IMR-90 (cell line): ENCODE measurements around the gene SPATA3.

Experiments
- CEBPB ChIP-seq: IDR thresholded peaks from 2 replicates; pipeline ENCODE4 v1.6.1; 2012; ENCODE audit warnings: low read depth, low read length, improper control_type of control experiment
- FOS ChIP-seq: fragments of 150-350 bp; IDR thresholded peaks from 2 replicates; pipeline ENCODE4 v1.6.1; 2016; ENCODE audit warnings: low read depth, low read length
- MAFK ChIP-seq: IDR thresholded peaks from 2 replicates; pipeline ENCODE4 v1.6.1; 2012; ENCODE audit warnings: low read depth, low read length, improper control_type of control experiment
- POLR2A ChIP-seq: IDR thresholded peaks from 2 replicates; pipeline ENCODE4 v1.6.1; 2012; ENCODE audit warnings: mild to moderate bottlenecking, low read depth, low read length
- RAD21 ChIP-seq: IDR thresholded peaks from 2 replicates; pipeline ENCODE4 v1.6.1; 2012; ENCODE audit warnings: low read length, improper control_type of control experiment
- SMC3 ChIP-seq: fragments of 150-350 bp; IDR thresholded peaks from 2 replicates; pipeline ENCODE4 v1.6.1; 2016; ENCODE audit warnings: low read depth, mild to moderate bottlenecking, antibody characterized with exemption, low read length, moderate library complexity
- USF2 ChIP-seq: fragments of 150-350 bp; IDR thresholded peaks from 2 replicates; pipeline ENCODE4 v1.6.1; 2017; ENCODE audit warnings: mild to moderate bottlenecking, antibody characterized with exemption, low read length, low read depth
- TF ChIP-seq, protein P1 (sequence below): conservative IDR thresholded peaks from 2 replicates; pipeline ENCODE4 v1.5.1; 2012; ENCODE audit warnings: mild to moderate bottlenecking, low read depth, low read length, improper control_type of control experiment

DNA sequence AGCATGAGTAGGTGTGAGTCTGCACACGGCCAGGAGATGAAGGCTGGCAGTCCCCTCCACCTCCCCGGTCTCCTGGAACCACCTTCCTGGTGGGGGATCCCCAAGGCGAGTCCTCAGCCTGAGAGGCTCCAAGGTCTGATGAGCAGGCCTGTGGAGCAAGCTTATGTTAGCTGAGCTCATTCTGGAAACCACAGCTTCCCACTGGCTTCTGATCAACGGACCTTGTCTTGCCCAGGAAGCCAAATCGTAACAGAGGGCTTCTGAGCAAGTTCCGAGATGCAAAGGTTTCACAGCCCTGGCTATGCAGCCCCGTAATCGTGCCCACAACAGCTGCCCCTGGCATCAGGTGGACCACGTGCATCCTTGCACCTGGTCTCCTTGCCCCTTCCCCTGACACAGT, 42.1 kb upstream of the SPATA3 start:
- TF ChIP-seq, protein P1, sequence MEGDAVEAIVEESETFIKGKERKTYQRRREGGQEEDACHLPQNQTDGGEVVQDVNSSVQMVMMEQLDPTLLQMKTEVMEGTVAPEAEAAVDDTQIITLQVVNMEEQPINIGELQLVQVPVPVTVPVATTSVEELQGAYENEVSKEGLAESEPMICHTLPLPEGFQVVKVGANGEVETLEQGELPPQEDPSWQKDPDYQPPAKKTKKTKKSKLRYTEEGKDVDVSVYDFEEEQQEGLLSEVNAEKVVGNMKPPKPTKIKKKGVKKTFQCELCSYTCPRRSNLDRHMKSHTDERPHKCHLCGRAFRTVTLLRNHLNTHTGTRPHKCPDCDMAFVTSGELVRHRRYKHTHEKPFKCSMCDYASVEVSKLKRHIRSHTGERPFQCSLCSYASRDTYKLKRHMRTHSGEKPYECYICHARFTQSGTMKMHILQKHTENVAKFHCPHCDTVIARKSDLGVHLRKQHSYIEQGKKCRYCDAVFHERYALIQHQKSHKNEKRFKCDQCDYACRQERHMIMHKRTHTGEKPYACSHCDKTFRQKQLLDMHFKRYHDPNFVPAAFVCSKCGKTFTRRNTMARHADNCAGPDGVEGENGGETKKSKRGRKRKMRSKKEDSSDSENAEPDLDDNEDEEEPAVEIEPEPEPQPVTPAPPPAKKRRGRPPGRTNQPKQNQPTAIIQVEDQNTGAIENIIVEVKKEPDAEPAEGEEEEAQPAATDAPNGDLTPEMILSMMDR: no peak
- TF ChIP-seq RAD21 (no peak), SMC3 (no peak), POLR2A (no peak), CEBPB (no peak), FOS (no peak), USF2 (no peak), MAFK (no peak)
